Esophagus squamous epithelium (tissue), 4 donors: ENCODE results near the gene CTNNBIP1.

Experiments
- POLR2A ChIP-seq, 4 donors: fragments of 450-650 bp; IDR thresholded peaks; one replicate each; pipeline ENCODE4 v1.6.1; 2017; ENCODE audit warnings: antibody characterized with exemption in 4 of 4, mild to moderate bottlenecking in 4 of 4, moderate library complexity in 3 of 4
- TF ChIP-seq, protein P1 (sequence below), 6 experiments: fragments of 450-650 bp in 4 of 6; fragments of 200-600 bp in 2 of 6; sonication (generic) in 2 of 6; IDR thresholded peaks; one replicate each; pipeline ENCODE4 v1.5.1; 2016 to 2019; ENCODE audit warnings: antibody characterized with exemption in 6 of 6, mild to moderate bottlenecking in 4 of 6, moderate library complexity in 4 of 6

DNA sequence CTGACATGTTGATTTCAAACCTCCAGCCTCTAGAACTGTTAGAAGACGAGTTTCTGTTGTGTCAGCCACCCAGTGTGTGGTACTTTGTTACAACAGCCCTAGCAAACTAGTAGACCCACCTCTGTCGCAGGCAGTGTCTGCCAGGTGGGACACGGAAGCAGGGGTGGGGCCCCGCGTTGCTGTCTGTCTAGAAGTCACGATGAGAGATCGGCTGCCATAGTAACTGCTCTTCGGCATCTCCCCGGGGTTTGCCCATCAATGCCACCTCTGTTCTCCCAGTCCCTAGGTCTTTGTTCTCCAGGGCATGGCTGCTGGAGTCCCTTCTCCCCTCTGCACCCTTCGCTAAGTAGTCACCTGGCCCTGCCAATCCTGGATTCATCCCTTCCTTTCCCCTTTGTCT, 71.1 kb downstream of the CTNNBIP1 start:
- TF ChIP-seq, protein P1, sequence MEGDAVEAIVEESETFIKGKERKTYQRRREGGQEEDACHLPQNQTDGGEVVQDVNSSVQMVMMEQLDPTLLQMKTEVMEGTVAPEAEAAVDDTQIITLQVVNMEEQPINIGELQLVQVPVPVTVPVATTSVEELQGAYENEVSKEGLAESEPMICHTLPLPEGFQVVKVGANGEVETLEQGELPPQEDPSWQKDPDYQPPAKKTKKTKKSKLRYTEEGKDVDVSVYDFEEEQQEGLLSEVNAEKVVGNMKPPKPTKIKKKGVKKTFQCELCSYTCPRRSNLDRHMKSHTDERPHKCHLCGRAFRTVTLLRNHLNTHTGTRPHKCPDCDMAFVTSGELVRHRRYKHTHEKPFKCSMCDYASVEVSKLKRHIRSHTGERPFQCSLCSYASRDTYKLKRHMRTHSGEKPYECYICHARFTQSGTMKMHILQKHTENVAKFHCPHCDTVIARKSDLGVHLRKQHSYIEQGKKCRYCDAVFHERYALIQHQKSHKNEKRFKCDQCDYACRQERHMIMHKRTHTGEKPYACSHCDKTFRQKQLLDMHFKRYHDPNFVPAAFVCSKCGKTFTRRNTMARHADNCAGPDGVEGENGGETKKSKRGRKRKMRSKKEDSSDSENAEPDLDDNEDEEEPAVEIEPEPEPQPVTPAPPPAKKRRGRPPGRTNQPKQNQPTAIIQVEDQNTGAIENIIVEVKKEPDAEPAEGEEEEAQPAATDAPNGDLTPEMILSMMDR (IDR thresholded peaks at IDR 0.05) = no peak
- TF ChIP-seq POLR2A (IDR thresholded peaks at IDR 0.05) = no peak
